ENCODE results near the gene EFCAB12. TPM values are rescaled to one million over a fixed set of nuclear protein-coding genes. Genes with fewer than 3 reads are reported as not detected.

EFCAB12 gene
- total and polyA plus RNA-seq, 2 of the 8 experiments (the other 6 are each of a cell fraction or from before 2014, with no cell fraction given): 0.60 to 0.99 TPM

DNA sequence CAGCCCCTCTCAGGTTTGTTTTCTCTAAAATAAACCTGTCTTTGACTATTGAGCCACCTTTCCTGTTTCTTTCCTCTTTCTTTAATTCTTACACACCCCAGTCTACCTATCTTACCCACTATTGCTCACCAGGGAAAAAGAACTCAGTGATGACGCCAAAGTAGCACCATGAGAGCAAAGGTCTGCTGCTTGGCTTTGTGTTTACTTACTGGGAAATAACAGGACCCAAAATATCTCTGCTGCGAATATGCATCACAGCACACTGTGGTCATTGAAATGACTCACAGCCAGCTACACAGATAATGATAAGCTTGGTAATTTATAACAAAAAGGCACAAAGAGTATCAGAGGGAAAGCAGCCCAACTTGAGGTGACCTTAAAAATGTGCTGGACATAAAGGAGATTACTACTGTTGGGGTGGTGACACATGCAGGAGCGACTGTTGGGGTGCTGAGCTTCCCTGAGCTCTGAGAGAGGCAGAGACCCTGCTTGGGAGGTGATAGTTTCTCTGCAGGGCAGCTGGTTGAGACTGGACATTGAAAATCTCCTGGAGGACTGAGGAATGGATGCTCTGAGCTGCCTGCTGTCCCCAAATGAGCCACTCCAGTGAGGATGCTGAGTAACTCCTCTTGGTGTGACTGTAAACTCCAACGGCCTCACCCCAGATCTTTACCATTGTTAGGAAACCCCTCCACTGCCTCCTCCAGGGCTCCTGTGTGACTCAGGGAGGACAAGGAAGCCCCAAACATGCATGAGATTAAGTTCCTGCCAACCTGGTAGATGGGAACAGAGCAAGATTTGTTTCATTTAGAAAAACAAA lies 14.5 kb downstream of the EFCAB12 start:
- peaks cover 0 to 5% (median 0%) of the 10 kb centered on the region in 4 experiments; a peak in 2 of 7 replicates for H3K27me3 ChIP-seq (replicated peaks in 1 of 4; ENCODE audit: control insufficient read depth in 3 of 4, extremely low read depth in 1 of 4, insufficient read depth in 3 of 4, low read length in 3 of 4)
- peaks cover 0 to 3% of the 10 kb centered on the region in 2 experiments for H4K20me1 ChIP-seq (replicated peaks in 1 of 2; ENCODE audit: control insufficient read depth in 1 of 2, insufficient read depth in 2 of 2, low read length in 2 of 2)
- no peak overlapping the region for H4K8ac ChIP-seq (ENCODE audit: extremely low read depth, insufficient read depth, low read length)
- FAIRE-seq: no peak
- H3K9me3 ChIP-seq (ENCODE audit: insufficient read depth in 2 of 2, low read depth in 1 of 2, low read length in 1 of 2): no peaks in the 10 kb centered on the region
- no peaks in the 10 kb centered on the region for H3K79me1 ChIP-seq (ENCODE audit: low read depth, low read length)
- no peak overlapping the region for H3K4me2 ChIP-seq (ENCODE audit: insufficient read depth in 1 of 2, low read depth in 2 of 2, low read length in 2 of 2)
- TF ChIP-seq TCF12 (IDR thresholded peaks at IDR 0.05; ENCODE audit: low read depth, low read length) (no peak), EP300 (IDR thresholded peaks at IDR 0.05; ENCODE audit: borderline replicate concordance in 1 of 2, low read depth in 2 of 2, low read length in 2 of 2) (no peak), KDM1A (IDR thresholded peaks at IDR 0.05; ENCODE audit: borderline replicate concordance, low read length) (no peak), CHD2 (IDR thresholded peaks at IDR 0.05; ENCODE audit: low read length) (no peak), BRCA1 (IDR thresholded peaks at IDR 0.05; ENCODE audit: low read depth, low read length) (no peak)
- ChIA-PET CTCF (ENCODE audit: partially characterized antibody) (interaction anchor here (0.9 to 2.2 kb wide), 5 partner anchors 8 to 31 kb away, joined by 3 to 12 read pairs (median 6); no protein-coding TSS in a partner anchor), POLR2A (ENCODE audit: partially characterized antibody) (interaction anchor here (1.6 kb wide), 1 partner anchor 19 kb away, joined by 4 read pairs; no protein-coding TSS in a partner anchor)
- H4K91ac ChIP-seq (replicated peaks; ENCODE audit: insufficient read length, low read length): no peak overlapping the region
- H4K5ac ChIP-seq (ENCODE audit: insufficient read length, low read depth, low read length): no peak overlapping the region
- no peak overlapping the region for H3K4ac ChIP-seq (replicated peaks; ENCODE audit: insufficient read length, low read depth, low read length)
- H2BK15ac ChIP-seq (ENCODE audit: low read length): no peak overlapping the region
- no peaks in the 10 kb centered on the region; a peak in 1 of 8 replicates for H3K36me3 ChIP-seq (ENCODE audit: control insufficient read depth in 2 of 4, insufficient read depth in 4 of 4, low read length in 3 of 4)
- H3K23me2 ChIP-seq (ENCODE audit: low read depth, low read length): no peaks in the 10 kb centered on the region
- no peak overlapping the region for H3K23ac ChIP-seq (ENCODE audit: insufficient read length)
- H3K14ac ChIP-seq (ENCODE audit: insufficient read length): no peak overlapping the region
- H2BK5ac ChIP-seq (ENCODE audit: low read depth, low read length): no peak overlapping the region
- no peak overlapping the region for H2BK12ac ChIP-seq (ENCODE audit: low read depth, low read length)
- H2AK5ac ChIP-seq (ENCODE audit: low read depth, low read length): no peak overlapping the region
- no peak overlapping the region for H3K27ac ChIP-seq (ENCODE audit: low read depth, low read length)
- H3K56ac ChIP-seq (replicated peaks; ENCODE audit: insufficient read length, low read depth, low read length): no peak overlapping the region
- DNase-seq (ENCODE audit: low read depth in 1 of 2, low spot score in 2 of 2): no peak
- no peak overlapping the region for H3K18ac ChIP-seq (ENCODE audit: extremely low read depth, low read length)
- H3K9ac ChIP-seq (replicated peaks in 1 of 4; ENCODE audit: extremely low read depth in 1 of 4, low read depth in 3 of 4, low read length in 3 of 4): no peak overlapping the region
- no peak overlapping the region for H2BK20ac ChIP-seq (ENCODE audit: low read length)
- no peaks in the 10 kb centered on the region; a peak in 1 of 7 replicates for H3K4me1 ChIP-seq (replicated peaks in 1 of 4; ENCODE audit: control insufficient read depth in 3 of 4, insufficient read depth in 4 of 4, low read length in 3 of 4)
- H2AFZ ChIP-seq (ENCODE audit: low read length): no peak overlapping the region
- 85% methylated on average over 4 of the region's 4 CpGs; no CpG with 5 or more reads in 1 of the 2 experiments for WGBS, 2 experiments (ENCODE audit: extremely low coverage in 1 of 2, insufficient coverage in 1 of 2, insufficient read length in 1 of 2, insufficient replicate concordance in 2 of 2, low coverage in 1 of 2, low lambda C conversion rate in 2 of 2, missing lambda C conversion rate in 1 of 2)
- no peaks in the 10 kb centered on the region for H3K79me2 ChIP-seq (ENCODE audit: control insufficient read depth in 1 of 2, insufficient read depth in 2 of 2, low read length in 2 of 2)
- no peak overlapping the region for H2BK120ac ChIP-seq (replicated peaks; ENCODE audit: low read depth, low read length)
- no peak overlapping the region for H3K4me3 ChIP-seq (ENCODE audit: extremely low read depth in 1 of 4, insufficient read depth in 2 of 4, low read depth in 3 of 4, low read length in 4 of 4)

Data from H1 (cell line).